ENCODE data around the gene BCL11A.

Gene BCL11A

DNA sequence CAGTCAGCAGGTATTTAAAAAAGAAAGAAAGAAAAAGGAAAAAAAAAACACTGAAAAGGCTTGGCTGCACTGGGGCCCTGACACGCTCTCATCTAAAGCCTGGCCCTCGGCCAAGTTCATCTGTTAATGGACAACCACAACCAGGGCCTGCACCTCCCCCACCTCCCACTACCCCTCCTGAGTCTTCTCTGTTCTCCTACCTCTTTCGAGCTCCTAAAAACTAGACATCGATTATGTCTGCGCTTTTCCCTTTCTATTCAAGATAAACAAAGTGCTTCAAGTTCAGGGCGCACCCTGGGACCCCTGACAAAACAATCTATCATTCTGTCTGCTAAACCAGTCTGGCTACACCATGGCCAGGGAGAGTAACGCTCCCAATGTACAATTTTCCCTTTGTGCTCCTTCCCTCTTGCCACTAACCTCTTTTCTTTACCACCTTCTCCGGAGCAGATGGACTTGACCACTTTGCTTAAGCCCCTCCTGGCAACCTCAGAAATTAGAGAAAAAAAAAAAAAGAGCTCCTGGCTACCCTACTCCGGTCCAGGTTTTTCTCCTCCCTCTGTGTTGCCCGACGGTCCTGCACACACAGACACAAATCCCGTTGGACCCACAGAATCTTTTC, 22.7 kb downstream of the BCL11A start:
- no peak overlapping the region for H3K4me3 ChIP-seq (replicated peaks in 1 of 2; ENCODE audit: low read depth in 2 of 2, low read length in 2 of 2)
- DNase-seq (ENCODE audit: low read depth in 2 of 2), result peak in 1 of 2 donors; percentile 35
- TF ChIP-seq, protein P1, sequence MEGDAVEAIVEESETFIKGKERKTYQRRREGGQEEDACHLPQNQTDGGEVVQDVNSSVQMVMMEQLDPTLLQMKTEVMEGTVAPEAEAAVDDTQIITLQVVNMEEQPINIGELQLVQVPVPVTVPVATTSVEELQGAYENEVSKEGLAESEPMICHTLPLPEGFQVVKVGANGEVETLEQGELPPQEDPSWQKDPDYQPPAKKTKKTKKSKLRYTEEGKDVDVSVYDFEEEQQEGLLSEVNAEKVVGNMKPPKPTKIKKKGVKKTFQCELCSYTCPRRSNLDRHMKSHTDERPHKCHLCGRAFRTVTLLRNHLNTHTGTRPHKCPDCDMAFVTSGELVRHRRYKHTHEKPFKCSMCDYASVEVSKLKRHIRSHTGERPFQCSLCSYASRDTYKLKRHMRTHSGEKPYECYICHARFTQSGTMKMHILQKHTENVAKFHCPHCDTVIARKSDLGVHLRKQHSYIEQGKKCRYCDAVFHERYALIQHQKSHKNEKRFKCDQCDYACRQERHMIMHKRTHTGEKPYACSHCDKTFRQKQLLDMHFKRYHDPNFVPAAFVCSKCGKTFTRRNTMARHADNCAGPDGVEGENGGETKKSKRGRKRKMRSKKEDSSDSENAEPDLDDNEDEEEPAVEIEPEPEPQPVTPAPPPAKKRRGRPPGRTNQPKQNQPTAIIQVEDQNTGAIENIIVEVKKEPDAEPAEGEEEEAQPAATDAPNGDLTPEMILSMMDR (IDR thresholded peaks at IDR 0.05; ENCODE audit: low read depth, low read length), result no peak

DNA sequence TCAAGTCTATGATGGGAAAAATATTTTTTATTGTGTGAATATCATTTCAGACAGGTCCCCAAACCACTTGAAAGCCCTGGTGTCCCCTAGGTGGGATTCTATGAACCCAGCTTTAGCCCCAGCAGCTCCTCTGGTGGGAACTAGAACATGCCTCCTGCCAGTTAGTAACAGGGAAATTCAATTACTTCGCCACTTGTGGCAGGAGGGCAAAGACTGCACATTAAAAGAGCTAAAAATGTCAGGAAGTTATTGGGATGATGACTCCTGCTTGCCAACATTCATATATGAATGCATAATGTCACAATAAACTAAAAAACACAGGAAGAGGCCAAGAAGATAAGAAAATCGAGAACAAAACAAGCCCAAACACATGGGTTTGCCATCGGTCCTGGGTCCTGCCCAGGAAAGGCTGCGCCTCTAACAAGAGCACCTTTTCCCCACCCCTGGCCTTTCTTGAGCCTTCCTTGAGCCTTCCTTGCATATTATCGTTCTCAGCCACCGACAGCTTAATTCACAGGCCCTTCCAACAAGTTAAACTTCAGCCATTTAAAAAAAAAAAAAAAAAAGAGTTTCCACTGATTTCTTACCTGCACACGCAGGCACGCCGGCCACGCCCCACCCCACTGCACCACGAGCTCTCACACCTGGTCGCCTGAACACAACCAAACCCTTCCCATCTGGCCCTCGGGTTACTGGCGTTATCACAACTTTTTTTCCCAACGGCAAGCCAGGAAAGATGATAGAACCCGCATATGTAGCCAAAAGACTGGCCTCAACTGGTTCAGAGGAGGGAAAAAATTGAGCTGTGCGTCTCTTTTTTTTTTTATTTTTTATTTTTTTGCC, 23.4 kb downstream of the BCL11A start:
- TF ChIP-seq, protein P1 (IDR thresholded peaks at IDR 0.05; ENCODE audit: low read depth, low read length), result no peak
- no peak overlapping the region for H3K4me3 ChIP-seq (replicated peaks in 1 of 2; ENCODE audit: low read depth in 2 of 2, low read length in 2 of 2)
- DNase-seq (ENCODE audit: low read depth in 2 of 2), result no peak

DNA sequence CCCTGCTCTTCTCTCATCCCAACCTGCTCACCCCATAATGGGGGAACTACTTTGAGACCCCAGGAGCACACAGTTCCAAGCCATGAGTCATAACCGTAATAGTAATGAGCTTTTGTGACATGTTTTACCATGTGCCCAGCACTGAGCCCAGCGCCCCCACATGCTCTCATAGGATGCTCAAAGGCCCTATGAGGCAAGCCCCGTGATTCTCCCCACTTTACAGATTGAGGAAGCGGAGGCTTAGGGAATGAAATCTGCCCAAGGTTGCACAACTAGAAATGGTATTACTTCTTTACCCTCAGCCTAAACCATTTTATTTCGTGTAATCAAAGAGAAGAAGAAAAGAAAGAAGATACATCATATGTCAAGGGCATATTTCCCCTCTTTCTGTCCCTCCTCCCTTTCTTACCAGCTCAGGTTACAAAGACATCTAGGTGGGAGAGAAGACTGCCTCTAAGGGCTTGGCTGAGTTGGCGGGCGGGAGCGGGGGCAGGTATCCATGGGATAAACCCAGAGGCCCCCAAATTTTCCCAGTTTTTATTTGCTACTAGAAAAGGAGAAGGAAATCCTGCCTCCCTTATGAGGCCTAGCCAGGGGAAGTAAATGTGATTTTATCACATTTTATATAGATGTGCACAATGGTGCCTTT, 24.2 kb downstream of the BCL11A start:
- H3K4me3 ChIP-seq (replicated peaks in 1 of 2; ENCODE audit: low read depth in 2 of 2, low read length in 2 of 2), result no peak overlapping the region
- TF ChIP-seq, protein P1 (IDR thresholded peaks at IDR 0.05; ENCODE audit: low read depth, low read length), result no peak
- DNase-seq (ENCODE audit: low read depth in 2 of 2), result no peak

- H3K4me3 ChIP-seq (replicated peaks in 1 of 2; ENCODE audit: low read depth in 2 of 2, low read length in 2 of 2), result no peak overlapping the region
- no peak for DNase-seq (ENCODE audit: low read depth in 2 of 2)
- TF ChIP-seq, protein P1 (IDR thresholded peaks at IDR 0.05; ENCODE audit: low read depth, low read length), result no peak
These were observed 25.0 kb downstream of the BCL11A start for GRCh38 chr2:60528281-60529020.

- no peak overlapping the region for H3K4me3 ChIP-seq (replicated peaks in 1 of 2; ENCODE audit: low read depth in 2 of 2, low read length in 2 of 2)
- no peak for DNase-seq (ENCODE audit: low read depth in 2 of 2)
- TF ChIP-seq, protein P1 (IDR thresholded peaks at IDR 0.05; ENCODE audit: low read depth, low read length), result no peak
These were observed 25.7 kb downstream of the BCL11A start for GRCh38 chr2:60527762-60528161.

DNA sequence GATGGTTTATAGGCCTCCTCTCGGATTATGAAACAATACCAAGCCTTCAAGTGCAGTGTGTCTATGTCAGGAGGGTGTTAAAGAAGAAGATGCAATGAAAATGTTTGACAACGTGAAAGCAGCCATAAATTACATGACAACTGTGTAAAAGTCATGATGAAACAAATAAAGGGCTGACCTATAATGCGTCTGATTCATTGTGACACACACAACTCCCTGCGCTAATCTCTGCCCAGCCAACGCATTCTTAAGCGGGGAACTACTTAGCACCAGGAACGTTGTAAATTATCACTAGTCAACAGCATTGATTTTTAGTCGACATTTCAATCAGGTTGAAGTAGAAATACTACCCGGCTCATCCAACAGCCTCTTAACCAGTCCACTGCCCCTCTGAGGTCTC, 26.8 kb downstream of the BCL11A start:
- TF ChIP-seq, protein P1 (IDR thresholded peaks at IDR 0.05; ENCODE audit: low read depth, low read length), result no peak
- no peak overlapping the region for H3K4me3 ChIP-seq (replicated peaks in 1 of 2; ENCODE audit: low read depth in 2 of 2, low read length in 2 of 2)
- no peak for DNase-seq (ENCODE audit: low read depth in 2 of 2)

All from cardiac fibroblast (primary cell).